OCI-LY7 (cell line): Measurements from ENCODE around the gene KL. TPM values are rescaled to one million over a fixed set of nuclear protein-coding genes. Genes with fewer than 3 reads are reported as not detected.

Source experiments
- BruUV-seq: library from RNA; stranded (reverse); fragments of 400-500 nt; replicated peaks from 2 replicates; lab custom pipeline; 2021; lab: Mats Ljungman, UMichigan
- CTCF ChIA-PET: fragments of 300-600 bp; sonication (Branson Sonifier 250); formaldehyde crosslinking; loops from one replicate; lab custom pipeline; 2022; ENCODE audit warnings: antibody characterized with exemption; ENCODE audit not compliant: unreplicated experiment; lab: Charles Lee
- POLR2A ChIA-PET: fragments of 300-600 bp; sonication (Branson Sonifier 250); formaldehyde crosslinking; loops from one replicate; lab custom pipeline; 2022; ENCODE audit warnings: antibody characterized with exemption; lab: Charles Lee
- DNase-seq: peaks from one replicate; pipeline ENCODE4 v3.0.0-alpha.2; 2015; ENCODE audit warnings: low spot score
- H2AFZ ChIP-seq: fragments of 200-600 bp; sonication (generic), shearing (Covaris generic); 2 replicates; pipeline ENCODE4 v1.6.1; 2014; ENCODE audit warnings: mild to moderate bottlenecking, antibody characterized with exemption, low read length, moderate library complexity
- H3K27ac ChIP-seq: fragments of 200-600 bp; sonication (generic); 2 replicates; pipeline ENCODE4 v1.5.1; 2014; ENCODE audit warnings: mixed run types, low read depth, mild to moderate bottlenecking, moderate library complexity, low read length, inconsistent platforms; ENCODE audit not compliant: poor library complexity, severe bottlenecking
- H3K36me3 ChIP-seq: fragments of 200-600 bp; sonication (generic); 2 replicates; pipeline ENCODE4 v1.6.1; 2014; ENCODE audit warnings: mild to moderate bottlenecking, antibody characterized with exemption, low read length, moderate library complexity, mixed read lengths; ENCODE audit not compliant: insufficient read depth
- H3K4me1 ChIP-seq: fragments of 200-600 bp; sonication (generic); 2 replicates; pipeline ENCODE4 v1.5.1; 2014; ENCODE audit warnings: mild to moderate bottlenecking, low read length; ENCODE audit not compliant: insufficient read depth, poor library complexity, severe bottlenecking
- H3K4me2 ChIP-seq: fragments of 200-600 bp; sonication (generic); 2 replicates; pipeline ENCODE4 v1.6.1; 2014; ENCODE audit warnings: mild to moderate bottlenecking, low read length
- H3K4me3 ChIP-seq: fragments of 200-600 bp; sonication (generic); 2 replicates; pipeline ENCODE4 v1.5.1; 2014; ENCODE audit warnings: mild to moderate bottlenecking, low read depth, low read length; ENCODE audit not compliant: poor library complexity, severe bottlenecking
- H3K79me2 ChIP-seq: fragments of 200-600 bp; sonication (generic); 2 replicates; pipeline ENCODE4 v1.6.1; 2016; ENCODE audit warnings: low read depth, mild to moderate bottlenecking, low read length, moderate library complexity, mixed read lengths; ENCODE audit not compliant: insufficient read depth
- H3K9me2 ChIP-seq: fragments of 200-600 bp; sonication (generic); 2 replicates; pipeline ENCODE4 v1.6.1; 2016; ENCODE audit warnings: mild to moderate bottlenecking, low read length, mixed read lengths; ENCODE audit not compliant: insufficient read depth
- H3K9me3 ChIP-seq: fragments of 200-600 bp; sonication (generic); 2 replicates; pipeline ENCODE4 v1.6.1; 2014; ENCODE audit warnings: mild to moderate bottlenecking, mixed run types, low read length, mixed read lengths
- H4K20me1 ChIP-seq: fragments of 200-600 bp; sonication (generic); 2 replicates; pipeline ENCODE4 v1.6.1; 2014; ENCODE audit warnings: mild to moderate bottlenecking, antibody characterized with exemption, low read length, moderate library complexity, mixed read lengths; ENCODE audit not compliant: insufficient read depth
- CTCF ChIP-seq: fragments of 200-600 bp; sonication (generic); conservative IDR thresholded peaks from 2 replicates; pipeline ENCODE4 v1.5.1; 2014; ENCODE audit warnings: mild to moderate bottlenecking, antibody characterized with exemption, low read length, moderate library complexity, mixed read lengths
- EZH2phosphoT487 ChIP-seq: fragments of 200-600 bp; sonication (generic); IDR thresholded peaks from 2 replicates; pipeline ENCODE4 v1.6.1; 2018; ENCODE audit warnings: low read depth, borderline replicate concordance, mild to moderate bottlenecking, mixed run types, antibody characterized with exemption, low read length, moderate library complexity, mixed read lengths
- intact Hi-C: fragments of 100-400 bp; cut with micrococcal nuclease; formaldehyde crosslinking; loops from one replicate; pipeline ENCODE4 v1.10.0; 2022; ENCODE audit not compliant: unreplicated experiment
- total RNA-seq, 2 experiments: library from RNA; depleted of rRNA in 1 of 2; stranded (reverse); fragments of >200 nt in 1 of 2; shearing (Covaris generic) in 1 of 2; gene quantifications; 2 replicates each; pipeline ENCODE4 v1.2.3, GENCODE V29; 2014 to 2022

KL gene
- total RNA-seq, 2 experiments from 2014 or later = not detected

DNA sequence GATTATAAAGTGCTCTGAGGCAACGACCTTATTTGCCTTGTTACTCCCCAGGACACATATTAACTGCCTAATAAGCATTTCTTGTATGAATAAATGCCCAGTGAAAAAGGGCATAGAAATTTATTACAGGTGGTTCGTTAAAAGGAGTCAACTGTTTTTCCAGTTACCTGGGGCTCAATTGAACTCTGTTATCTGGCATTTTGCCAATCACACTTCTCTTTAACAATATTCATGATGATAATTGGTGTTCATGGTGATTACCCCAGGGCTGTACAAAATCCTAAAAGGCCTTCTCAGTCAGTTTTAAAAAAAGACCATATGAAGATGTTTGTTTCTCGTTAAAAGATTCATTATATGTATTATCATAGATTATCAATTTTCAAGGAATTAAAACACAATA, 57.1 kb downstream of the KL start:
- ChIA-PET POLR2A (no interaction called here), CTCF (no interaction called here)

DNA sequence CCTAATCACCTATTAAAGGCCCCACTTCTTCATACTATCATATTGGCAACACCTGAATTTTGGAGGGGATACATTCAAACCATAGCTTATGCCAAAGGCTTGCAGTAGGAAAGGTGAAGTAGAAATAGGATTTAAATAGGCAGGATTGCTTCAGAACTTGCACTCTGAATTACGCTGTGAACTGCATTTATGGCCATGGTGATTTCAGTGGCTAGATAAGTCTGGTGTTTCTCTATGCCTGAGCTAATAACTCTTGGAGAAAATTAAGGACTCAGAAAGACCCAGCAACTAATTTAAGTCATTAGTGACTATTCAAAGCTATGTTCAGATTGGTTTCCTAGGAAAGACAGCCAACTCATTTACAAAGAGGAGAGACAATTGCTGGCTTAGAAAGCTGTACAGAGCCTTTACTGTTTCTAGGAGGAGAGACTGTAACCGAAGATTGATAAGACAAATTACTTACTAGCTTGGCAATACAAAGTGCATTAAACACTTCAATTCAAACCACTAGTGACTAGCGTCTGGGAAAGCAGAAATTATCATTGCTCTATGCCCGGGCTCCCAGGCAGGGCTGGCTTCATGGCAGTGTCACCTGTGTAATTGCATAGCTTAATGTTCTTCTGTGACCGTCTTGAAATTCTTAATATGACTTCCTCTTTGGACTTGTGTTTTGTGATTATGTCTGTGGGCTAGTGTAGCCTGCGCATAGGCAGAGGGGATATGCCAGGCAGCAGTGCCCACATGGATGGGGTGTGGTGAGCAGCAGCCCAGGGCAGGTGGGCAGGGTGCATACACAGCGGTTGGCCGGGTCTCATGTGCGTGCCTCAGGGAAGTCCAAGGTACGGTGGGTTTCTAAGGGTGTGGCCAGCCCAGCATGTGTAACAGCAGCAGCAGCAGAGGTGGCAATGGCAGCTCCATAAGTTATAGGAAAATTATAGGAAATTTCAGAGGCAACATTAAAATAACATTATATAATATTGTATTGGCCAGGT, 60.1 kb downstream of the KL start:
- CTCF ChIA-PET = interaction anchor here (0.7 kb wide), 1 partner anchor 12 kb away, joined by 3 read pairs; no protein-coding TSS in a partner anchor
- Histone ChIP-seq H3K27ac (no peak overlapping the region), H3K4me3 (no peak overlapping the region), H3K9me3 (no peaks in the 10 kb centered on the region), H3K9me2 (no peaks in the 10 kb centered on the region), H3K4me1 (no peaks in the 10 kb centered on the region), H3K79me2 (no peaks in the 10 kb centered on the region), H3K36me3 (no peaks in the 10 kb centered on the region), H2AFZ (no peak overlapping the region), H4K20me1 (no peaks in the 10 kb centered on the region), H3K4me2 (no peak overlapping the region)
- intact Hi-C loops = no loop called here
- TF ChIP-seq EZH2phosphoT487 (no peak), CTCF (no peak)
- DNase-seq = no peak
- BruUV-seq = no TSS peak
- POLR2A ChIA-PET = interaction anchor here (0.7 to 1.0 kb wide), 3 partner anchors 11 to 942 kb away, joined by 3 to 4 read pairs (median 3); no protein-coding TSS in a partner anchor

More for the DNA sequence above, 57.1 kb downstream of the KL start:
- no peak overlapping the region for H3K4me3 ChIP-seq
- no peaks in the 10 kb centered on the region for H3K9me3 ChIP-seq
- intact Hi-C loops = no loop called here
- no peak overlapping the region for H2AFZ ChIP-seq
- no peak overlapping the region for H3K4me2 ChIP-seq
- H3K79me2 ChIP-seq = no peaks in the 10 kb centered on the region
- no peak for DNase-seq
- TF ChIP-seq CTCF (no peak), EZH2phosphoT487 (no peak)
- H3K4me1 ChIP-seq = no peaks in the 10 kb centered on the region
- no peaks in the 10 kb centered on the region for H4K20me1 ChIP-seq
- H3K27ac ChIP-seq = no peak overlapping the region
- BruUV-seq = no TSS peak
- H3K36me3 ChIP-seq = no peaks in the 10 kb centered on the region
- H3K9me2 ChIP-seq = no peaks in the 10 kb centered on the region

DNA sequence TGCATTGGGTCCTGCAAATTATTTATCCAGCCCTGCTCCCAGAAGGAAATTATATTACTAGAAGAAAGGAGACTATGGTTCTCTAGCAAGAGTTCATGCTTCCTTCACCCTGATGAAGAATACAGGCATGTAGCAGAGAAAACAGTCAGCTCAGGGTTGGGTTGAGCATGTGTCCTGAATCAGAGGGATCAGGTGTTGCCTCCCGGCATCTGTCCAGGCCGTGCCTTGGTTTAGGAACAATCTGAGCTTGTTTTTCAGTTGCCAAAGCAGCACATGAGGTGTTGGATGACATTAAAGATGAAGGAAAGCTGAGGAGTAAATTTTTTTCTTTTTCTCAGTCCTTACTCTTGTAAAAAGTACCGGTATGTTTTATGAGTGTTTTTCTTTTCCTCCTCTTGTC, 62.0 kb downstream of the KL start:
- Histone ChIP-seq H3K4me1 (no peaks in the 10 kb centered on the region), H3K9me3 (no peaks in the 10 kb centered on the region), H3K36me3 (no peaks in the 10 kb centered on the region), H4K20me1 (no peaks in the 10 kb centered on the region), H3K4me2 (no peak overlapping the region), H2AFZ (no peak overlapping the region), H3K79me2 (no peaks in the 10 kb centered on the region), H3K9me2 (no peaks in the 10 kb centered on the region), H3K27ac (no peak overlapping the region), H3K4me3 (no peak overlapping the region)
- no peak for TF ChIP-seq EZH2phosphoT487
- no peak for TF ChIP-seq CTCF
- DNase-seq = no peak
- intact Hi-C loops = no loop called here
- ChIA-PET CTCF (no interaction called here), POLR2A (interaction anchor here (0.7 to 1.1 kb wide), 2 partner anchors 17 to 223 kb away, joined by 5 to 7 read pairs; no protein-coding TSS in a partner anchor)
- BruUV-seq = no TSS peak
